Type B pancreatic cell (in vitro differentiated cells): Measurements from ENCODE around the gene CHCHD2. TPM values are rescaled to one million over a fixed set of nuclear protein-coding genes. Genes with fewer than 3 reads are reported as not detected.
"Not testable (repeated sequence)": the region's sequence is repeated elsewhere in the genome, so short reads cannot be mapped to it uniquely, and the experiment has no call there.

Source experiments
- DNase-seq: peaks from one replicate; pipeline ENCODE4 v3.0.0; 2021; ENCODE audit warnings: mixed read lengths; ENCODE audit not compliant: unreplicated experiment; ENCODE audit errors: extremely low spot score
- H3K27ac Mint-ChIP-seq: 2 replicates; pipeline ENCODE4 v1.8.0; 2021; ENCODE audit warnings: mild to moderate bottlenecking, mixed read lengths
- H3K27me3 Mint-ChIP-seq: 2 replicates; pipeline ENCODE4 v1.8.0; 2021; ENCODE audit warnings: mixed read lengths
- H3K36me3 Mint-ChIP-seq: 2 replicates; pipeline ENCODE4 v1.8.0; 2021; ENCODE audit warnings: mixed read lengths
- H3K4me1 Mint-ChIP-seq: one replicate; pipeline ENCODE4 v1.8.0; 2021; ENCODE audit warnings: mixed read lengths; ENCODE audit not compliant: unreplicated experiment
- H3K4me3 Mint-ChIP-seq: 2 replicates; pipeline ENCODE4 v1.8.0; 2021; ENCODE audit warnings: mild to moderate bottlenecking, mixed read lengths
- H3K9me3 Mint-ChIP-seq: 2 replicates; pipeline ENCODE4 v1.8.0; 2021; ENCODE audit warnings: mixed read lengths
- CTCF ChIP-seq: fragments of 200-600 bp; sonication (generic); conservative IDR thresholded peaks from 2 replicates; pipeline ENCODE4 v1.5.0; 2021; ENCODE audit warnings: antibody characterized with exemption, mild to moderate bottlenecking
- total RNA-seq: library from RNA; stranded (reverse); gene quantifications from 2 replicates; pipeline ENCODE4 v1.2.1, GENCODE V29; 2021; ENCODE audit warnings: low replicate concordance

The CHCHD2 gene
- total RNA-seq, 1 donor from 2014 or later = 251 TPM

GRCh38 chr7:56079450-56080185, 26.7 kb downstream of the CHCHD2 start:
- H3K27ac Mint-ChIP-seq = no peak overlapping the region

GRCh38 chr7:56078196-56078595, 28.1 kb downstream of the CHCHD2 start:
- H3K27ac Mint-ChIP-seq = no peak overlapping the region
- TF ChIP-seq CTCF = no peak
- DNase-seq = no peak
- no peaks in the 10 kb centered on the region for H3K27me3 Mint-ChIP-seq
- no peaks in the 10 kb centered on the region for H3K9me3 Mint-ChIP-seq
- H3K4me3 Mint-ChIP-seq = no peak overlapping the region
- H3K4me1 Mint-ChIP-seq = peaks cover 6% of the 10 kb centered on the region
- H3K36me3 Mint-ChIP-seq = peaks cover 5% of the 10 kb centered on the region

More at GRCh38 chr7:56079450-56080185, 26.7 kb downstream of the CHCHD2 start:
- Mint-ChIP-seq H3K9me3 (no peaks in the 10 kb centered on the region), H3K36me3 (no peaks in the 10 kb centered on the region), H3K4me1 (no peaks in the 10 kb centered on the region), H3K27me3 (no peaks in the 10 kb centered on the region), H3K4me3 (no peak overlapping the region)
- DNase-seq = no peak
- no peak for TF ChIP-seq CTCF

- Mint-ChIP-seq H3K36me3 (peaks cover 9% of the 10 kb centered on the region), H3K27ac (no peak overlapping the region), H3K27me3 (no peaks in the 10 kb centered on the region), H3K4me3 (no peak overlapping the region), H3K4me1 (peaks cover 6% of the 10 kb centered on the region), H3K9me3 (no peaks in the 10 kb centered on the region)
- TF ChIP-seq CTCF = no peak
- no peak for DNase-seq
Measured at GRCh38 chr7:56077681-56078080, 28.6 kb downstream of the CHCHD2 start.

- peak; percentile 81 for DNase-seq
- Mint-ChIP-seq H3K4me1 (peaks cover 6% of the 10 kb centered on the region), H3K36me3 (peaks cover 13% of the 10 kb centered on the region), H3K9me3 (no peaks in the 10 kb centered on the region), H3K4me3 (peak overlapping the region; percentile 13), H3K27me3 (no peaks in the 10 kb centered on the region), H3K27ac (peak overlapping the region; percentile 51)
- TF ChIP-seq CTCF = peak; percentile 93
Measured at GRCh38 chr7:56074371-56074791, 31.9 kb downstream of the CHCHD2 start.

- not testable (repeated sequence) for H3K4me3 Mint-ChIP-seq, DNase-seq, H3K27ac Mint-ChIP-seq
Measured at GRCh38 chr7:56066376-56066775, 39.9 kb downstream of the CHCHD2 start.

GRCh38 chr7:56063882-56064625, 42.2 kb downstream of the CHCHD2 start, which contains the start of gene SUMF2:
SUMF2 (plus strand) TSS chr7:56064286; CDS start chr7:56064312, 26 bp downstream.
- peak within 1 kb of the TSS; percentile 92 for H3K4me3 Mint-ChIP-seq
- H3K4me1 Mint-ChIP-seq = peaks cover 9% of the 10 kb centered on the region
- peak within 1 kb of the TSS; percentile 93 for H3K27ac Mint-ChIP-seq
- no peaks in the 10 kb centered on the region for H3K9me3 Mint-ChIP-seq
- no peaks in the 10 kb centered on the region for H3K27me3 Mint-ChIP-seq
- peak; percentile 92 for DNase-seq
- TF ChIP-seq CTCF = no peak
- peaks cover 35% of the 10 kb centered on the region for H3K36me3 Mint-ChIP-seq

More at GRCh38 chr7:56066376-56066775, 39.9 kb downstream of the CHCHD2 start:
- H3K36me3 Mint-ChIP-seq = peaks cover 36% of the 10 kb centered on the region
- H3K27me3 Mint-ChIP-seq, H3K9me3 Mint-ChIP-seq, H3K4me1 Mint-ChIP-seq: not testable (repeated sequence)
